Cardiac muscle cell (in vitro differentiated cells and primary cell): Measurements from ENCODE around the gene CDH4. TPM values are rescaled to one million over a fixed set of nuclear protein-coding genes. Genes with fewer than 3 reads are reported as not detected.

ENCODE experiments used
- DNase-seq, 2 donors: peaks; one replicate each; pipeline versions ENCODE4 v3.0.0 to v3.0.0-alpha.2; 2010 to 2017; ENCODE audit warnings: low read depth in 1 of 2, low spot score in 1 of 2
- H3K27ac ChIP-seq: fragments of 200-600 bp; sonication (generic); 2 replicates; pipeline ENCODE4 v1.5.1; 2016
- H3K27me3 ChIP-seq: fragments of 200-600 bp; sonication (generic); 2 replicates; pipeline ENCODE4 v1.6.0; 2016; ENCODE audit warnings: control low read depth
- H3K36me3 ChIP-seq: fragments of 200-600 bp; sonication (generic); 2 replicates; pipeline ENCODE4 v1.5.1; 2016; ENCODE audit warnings: control low read depth
- H3K4me1 ChIP-seq: fragments of 200-600 bp; sonication (generic); 2 replicates; pipeline ENCODE4 v1.8.1; 2017; ENCODE audit warnings: low read depth, mild to moderate bottlenecking, mixed run types
- H3K4me3 ChIP-seq: fragments of 200-600 bp; sonication (generic); 2 replicates; pipeline ENCODE4 v1.5.1; 2016; ENCODE audit warnings: mild to moderate bottlenecking
- H3K9me3 ChIP-seq: fragments of 200-600 bp; sonication (generic); 2 replicates; pipeline ENCODE4 v1.5.1; 2017; ENCODE audit warnings: low read depth, mild to moderate bottlenecking, control low read depth
- polyA plus RNA-seq: library from polyadenylated mRNA; unstranded; fragments of >200 nt; fragmentation: Nextera tagmentation; extraction: Ambion mirVana; gene quantifications from 2 replicates; pipeline ENCODE4 v1.2.1, GENCODE V29; 2016
- total RNA-seq: library from RNA; depleted of rRNA; stranded (reverse); fragments of >200 nt; gene quantifications from 2 replicates; pipeline ENCODE4 v1.2.3, GENCODE V29; 2016
- TF ChIP-seq, protein P1 (sequence below): IDR thresholded peaks from 2 replicates; pipeline ENCODE4 v1.5.1; 2012; ENCODE audit warnings: low read depth, mild to moderate bottlenecking, low read length

CDH4 gene
- total and polyA plus RNA-seq, 2 experiments from 2014 or later, result 0.43 to 0.80 TPM

DNA sequence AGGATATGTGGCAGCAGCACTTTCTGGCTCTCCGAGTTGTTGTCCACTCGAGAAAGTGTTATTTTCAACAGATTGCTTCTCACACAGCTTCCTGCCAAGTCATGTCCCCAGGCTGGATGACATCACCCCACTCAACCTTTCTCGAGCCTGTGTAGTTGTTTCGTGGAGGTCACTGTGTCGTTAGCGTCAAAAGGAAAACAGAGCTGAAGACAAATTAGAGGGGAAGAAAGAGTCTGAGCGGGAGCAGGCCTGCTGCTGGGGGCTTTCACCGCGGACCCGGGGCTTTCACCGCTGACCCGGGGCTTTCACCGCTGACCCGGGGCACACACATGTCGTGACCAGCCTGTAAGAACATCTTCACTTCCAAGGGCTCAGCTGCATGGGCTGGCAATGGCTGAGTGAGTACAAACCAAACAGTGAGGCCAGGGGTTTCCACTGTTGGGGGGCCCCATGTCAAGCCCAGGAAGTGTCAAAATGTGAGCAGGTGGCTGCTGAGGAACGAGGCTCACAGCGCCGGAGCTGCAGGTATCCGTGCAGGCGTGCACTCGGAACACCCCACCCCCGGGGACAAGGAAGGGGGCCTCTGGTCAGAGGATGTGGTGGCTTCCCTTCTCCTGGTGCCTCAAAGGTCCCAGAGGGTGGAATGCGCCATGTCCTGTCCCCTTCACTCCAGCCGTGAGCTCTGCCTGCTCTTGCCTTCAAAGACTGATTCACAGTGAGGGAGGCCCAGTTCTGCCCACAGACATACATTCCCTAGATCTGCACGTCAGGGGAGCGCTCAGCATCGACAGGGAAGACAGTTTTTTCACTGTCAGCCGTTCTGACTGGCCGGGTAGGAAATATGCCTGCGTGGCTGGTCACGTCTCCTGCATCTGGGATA lies 447.7 kb downstream of the CDH4 start:
- H3K27me3 ChIP-seq, result no peaks in the 10 kb centered on the region

DNA sequence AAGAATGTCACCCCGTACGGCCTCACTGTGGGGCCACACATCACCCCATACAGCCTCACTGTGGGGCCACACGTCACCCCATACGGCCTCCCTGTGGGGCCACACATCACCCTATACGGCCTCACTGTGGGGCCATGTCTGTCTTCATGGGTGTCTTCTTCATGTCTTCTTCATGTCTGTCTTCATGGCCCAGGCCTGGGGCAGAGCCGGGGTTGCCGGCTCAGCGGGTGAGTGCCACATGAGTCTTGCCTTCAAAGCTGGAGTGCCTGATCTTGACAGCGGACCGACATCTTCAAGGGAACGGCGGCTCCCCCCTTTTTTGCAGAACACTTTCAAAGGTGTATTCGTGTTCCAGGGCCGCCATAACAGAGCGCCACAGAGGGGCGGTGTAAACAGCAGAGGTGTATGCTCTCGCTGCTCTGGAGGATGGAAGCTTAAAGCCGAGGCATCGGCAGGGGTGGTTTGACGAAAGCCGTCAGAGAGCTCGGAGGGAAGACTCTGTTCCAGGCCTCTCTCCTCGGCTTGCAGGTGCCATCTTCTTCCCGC lies 448.6 kb downstream of the CDH4 start:
- Histone ChIP-seq H3K27me3 (no peaks in the 10 kb centered on the region), H3K4me1 (no peaks in the 10 kb centered on the region), H3K36me3 (no peaks in the 10 kb centered on the region), H3K9me3 (no peaks in the 10 kb centered on the region), H3K4me3 (no peak overlapping the region), H3K27ac (no peak overlapping the region)
- DNase-seq, result no peak
- TF ChIP-seq, protein P1, sequence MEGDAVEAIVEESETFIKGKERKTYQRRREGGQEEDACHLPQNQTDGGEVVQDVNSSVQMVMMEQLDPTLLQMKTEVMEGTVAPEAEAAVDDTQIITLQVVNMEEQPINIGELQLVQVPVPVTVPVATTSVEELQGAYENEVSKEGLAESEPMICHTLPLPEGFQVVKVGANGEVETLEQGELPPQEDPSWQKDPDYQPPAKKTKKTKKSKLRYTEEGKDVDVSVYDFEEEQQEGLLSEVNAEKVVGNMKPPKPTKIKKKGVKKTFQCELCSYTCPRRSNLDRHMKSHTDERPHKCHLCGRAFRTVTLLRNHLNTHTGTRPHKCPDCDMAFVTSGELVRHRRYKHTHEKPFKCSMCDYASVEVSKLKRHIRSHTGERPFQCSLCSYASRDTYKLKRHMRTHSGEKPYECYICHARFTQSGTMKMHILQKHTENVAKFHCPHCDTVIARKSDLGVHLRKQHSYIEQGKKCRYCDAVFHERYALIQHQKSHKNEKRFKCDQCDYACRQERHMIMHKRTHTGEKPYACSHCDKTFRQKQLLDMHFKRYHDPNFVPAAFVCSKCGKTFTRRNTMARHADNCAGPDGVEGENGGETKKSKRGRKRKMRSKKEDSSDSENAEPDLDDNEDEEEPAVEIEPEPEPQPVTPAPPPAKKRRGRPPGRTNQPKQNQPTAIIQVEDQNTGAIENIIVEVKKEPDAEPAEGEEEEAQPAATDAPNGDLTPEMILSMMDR, result no peak

More for the DNA sequence above, 447.7 kb downstream of the CDH4 start:
- Histone ChIP-seq H3K27ac (no peak overlapping the region), H3K9me3 (no peaks in the 10 kb centered on the region), H3K4me1 (no peaks in the 10 kb centered on the region), H3K36me3 (no peaks in the 10 kb centered on the region), H3K4me3 (no peak overlapping the region)
- peak in 1 of 2 donors; percentile 18 for DNase-seq
- TF ChIP-seq, protein P1, result no peak

DNA sequence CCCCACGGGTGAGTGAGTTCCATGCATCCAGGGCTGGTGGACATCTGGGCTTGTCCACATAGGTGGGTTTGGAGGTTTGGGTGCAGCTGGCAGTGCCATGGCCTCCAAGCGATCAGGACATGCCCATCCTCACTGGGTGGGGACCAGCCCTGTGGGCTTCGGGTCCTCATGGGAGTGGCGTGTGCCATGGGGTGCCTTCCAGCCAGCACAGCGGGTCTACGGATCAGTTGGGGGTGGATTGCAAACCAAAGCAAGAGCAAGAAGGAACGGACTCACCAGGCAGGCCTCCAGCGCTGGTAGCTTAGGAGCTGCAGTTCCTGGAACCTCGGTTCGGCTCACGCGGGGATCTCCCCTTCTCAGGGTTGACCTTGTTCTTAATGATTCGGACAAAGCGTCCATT lies 449.3 kb downstream of the CDH4 start:
- Histone ChIP-seq H3K36me3 (no peaks in the 10 kb centered on the region), H3K27ac (no peak overlapping the region), H3K9me3 (no peaks in the 10 kb centered on the region), H3K27me3 (no peaks in the 10 kb centered on the region), H3K4me3 (no peak overlapping the region), H3K4me1 (no peaks in the 10 kb centered on the region)
- TF ChIP-seq, protein P1, result no peak
- DNase-seq, result no peak

DNA sequence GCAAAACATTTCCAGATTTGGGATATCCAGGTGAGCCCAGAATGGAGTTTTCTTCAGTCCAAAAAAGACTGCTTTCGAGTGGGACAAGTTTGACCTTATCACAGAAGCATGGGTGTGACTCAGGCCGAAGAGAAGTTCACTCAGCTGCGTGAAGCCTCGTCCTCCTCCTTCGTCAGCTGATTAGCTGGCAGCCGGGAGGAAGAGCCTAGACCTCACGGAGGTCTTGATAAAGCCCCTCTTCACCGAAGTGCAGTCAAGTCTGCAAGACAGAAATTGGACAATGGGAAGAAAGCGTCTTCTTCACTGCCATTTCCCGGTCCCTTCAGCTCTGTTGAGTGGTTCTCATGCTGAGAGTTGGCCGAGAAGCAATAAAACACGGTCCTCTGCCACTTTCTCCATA lies 449.7 kb downstream of the CDH4 start:
- Histone ChIP-seq H3K4me1 (no peaks in the 10 kb centered on the region), H3K4me3 (no peak overlapping the region), H3K9me3 (no peaks in the 10 kb centered on the region), H3K27ac (no peak overlapping the region), H3K27me3 (no peaks in the 10 kb centered on the region), H3K36me3 (no peaks in the 10 kb centered on the region)
- no peak for DNase-seq
- TF ChIP-seq, protein P1, result no peak

DNA sequence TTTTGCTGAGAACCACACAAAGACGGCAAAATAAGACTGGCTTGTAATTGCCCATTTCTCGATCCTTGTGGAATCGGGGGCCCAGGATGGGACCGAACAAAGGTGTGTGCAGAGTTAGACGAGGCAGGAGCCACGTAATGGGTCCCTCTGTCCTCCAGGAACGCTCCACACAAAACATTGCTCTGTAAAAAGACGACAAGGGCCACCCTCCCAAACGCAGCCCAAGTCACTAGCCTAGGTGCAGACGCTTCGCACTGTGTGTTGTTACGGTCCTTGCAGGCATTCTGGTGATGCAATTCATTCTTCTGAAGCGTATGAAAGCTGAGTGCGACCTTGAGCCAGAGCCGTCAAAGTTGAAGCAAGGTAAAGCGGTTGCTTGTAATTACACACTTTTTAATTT lies 450.2 kb downstream of the CDH4 start:
- no peaks in the 10 kb centered on the region for H3K27me3 ChIP-seq

More for the DNA sequence above, 450.2 kb downstream of the CDH4 start:
- Histone ChIP-seq H3K4me3 (no peak overlapping the region), H3K36me3 (no peaks in the 10 kb centered on the region), H3K4me1 (no peaks in the 10 kb centered on the region), H3K27ac (no peak overlapping the region), H3K9me3 (no peaks in the 10 kb centered on the region)
- DNase-seq, result no peak
- TF ChIP-seq, protein P1, result no peak
